HL-60 (cell line): Measurements from ENCODE around the gene SMPD1.
A peak's percentile ranks its signal among the peaks of the same experiment; 100 is the strongest.

ENCODE experiments used
- DNase-seq, 2 experiments: peaks; one replicate each; pipeline ENCODE4 v3.0.0-alpha.2; 2010 to 2020; ENCODE audit warnings: low read depth in 1 of 2, low spot score in 1 of 2
- H3K27ac ChIP-seq: fragments of 250-450 bp; sonication (Bioruptor Pico); replicated peaks from 2 replicates; pipeline ENCODE4 v1.5.1; 2020; ENCODE audit warnings: mild to moderate bottlenecking, moderate library complexity
- H3K27me3 ChIP-seq: fragments of 250-450 bp; sonication (Bioruptor Pico); 2 replicates; pipeline ENCODE4 v1.5.1; 2021; ENCODE audit warnings: mild to moderate bottlenecking, moderate library complexity; ENCODE audit not compliant: insufficient read depth, poor library complexity, severe bottlenecking
- H3K4me3 ChIP-seq: replicated peaks from 2 replicates; pipeline ENCODE4 v1.5.1; 2011; ENCODE audit warnings: mild to moderate bottlenecking, control low read depth, low read length; ENCODE audit not compliant: insufficient read depth
- CTCF ChIP-seq: IDR thresholded peaks from one replicate; pipeline ENCODE4 v1.5.1; 2011; ENCODE audit warnings: low read length, control low read depth, inconsistent platforms; ENCODE audit not compliant: insufficient read depth
- GABPA ChIP-seq: IDR thresholded peaks from 2 replicates; pipeline ENCODE4 v1.6.1; 2012; ENCODE audit warnings: low read depth
- POLR2AphosphoS5 ChIP-seq: IDR thresholded peaks from 2 replicates; pipeline ENCODE4 v1.6.1; 2012; ENCODE audit warnings: low read depth
- REST ChIP-seq: IDR thresholded peaks from 2 replicates; pipeline ENCODE4 v1.6.1; 2012; ENCODE audit warnings: low read depth; ENCODE audit not compliant: insufficient replicate concordance
- SPI1 ChIP-seq: IDR thresholded peaks from 2 replicates; pipeline ENCODE4 v1.6.1; 2012; ENCODE audit warnings: low read depth, mild to moderate bottlenecking, borderline replicate concordance

The SMPD1 gene

DNA sequence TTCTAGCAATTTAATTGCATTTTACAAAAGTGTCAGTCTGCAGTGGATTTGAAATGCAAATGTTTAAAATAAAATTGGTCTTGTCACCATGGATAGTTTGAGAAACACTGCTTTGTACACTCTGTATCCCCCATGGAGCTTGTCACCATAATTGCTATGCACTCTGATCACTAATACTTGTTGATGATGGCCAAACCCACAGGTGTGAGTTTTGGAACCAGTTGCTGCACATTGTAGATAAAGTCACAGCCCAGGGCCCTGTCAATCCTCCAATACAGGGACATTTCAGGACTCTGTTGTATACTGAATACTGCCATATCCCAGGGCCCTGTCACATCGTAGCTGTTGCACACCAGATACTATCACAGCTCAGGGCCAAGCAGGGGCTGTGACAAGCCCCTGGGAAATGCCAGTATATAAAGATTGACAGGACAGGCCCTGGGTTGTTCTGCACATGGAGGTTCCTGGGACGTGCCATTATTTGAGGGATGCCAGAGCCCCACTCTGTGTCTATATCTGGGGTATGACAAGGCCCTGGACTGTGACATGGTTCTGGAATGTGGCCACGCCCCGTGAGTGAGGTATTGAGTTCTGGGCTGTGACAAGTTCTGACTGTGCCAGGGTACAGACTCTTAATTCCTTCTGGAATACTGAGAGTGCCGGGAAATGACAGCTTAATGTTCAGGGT, 27.9 kb upstream of the SMPD1 start:
- DNase-seq = no peak
- H3K27me3 ChIP-seq = no peaks in the 10 kb centered on the region
- TF ChIP-seq REST (no peak), POLR2AphosphoS5 (no peak), CTCF (no peak), SPI1 (no peak), GABPA (no peak)
- H3K27ac ChIP-seq = no peak overlapping the region
- no peak overlapping the region for H3K4me3 ChIP-seq

DNA sequence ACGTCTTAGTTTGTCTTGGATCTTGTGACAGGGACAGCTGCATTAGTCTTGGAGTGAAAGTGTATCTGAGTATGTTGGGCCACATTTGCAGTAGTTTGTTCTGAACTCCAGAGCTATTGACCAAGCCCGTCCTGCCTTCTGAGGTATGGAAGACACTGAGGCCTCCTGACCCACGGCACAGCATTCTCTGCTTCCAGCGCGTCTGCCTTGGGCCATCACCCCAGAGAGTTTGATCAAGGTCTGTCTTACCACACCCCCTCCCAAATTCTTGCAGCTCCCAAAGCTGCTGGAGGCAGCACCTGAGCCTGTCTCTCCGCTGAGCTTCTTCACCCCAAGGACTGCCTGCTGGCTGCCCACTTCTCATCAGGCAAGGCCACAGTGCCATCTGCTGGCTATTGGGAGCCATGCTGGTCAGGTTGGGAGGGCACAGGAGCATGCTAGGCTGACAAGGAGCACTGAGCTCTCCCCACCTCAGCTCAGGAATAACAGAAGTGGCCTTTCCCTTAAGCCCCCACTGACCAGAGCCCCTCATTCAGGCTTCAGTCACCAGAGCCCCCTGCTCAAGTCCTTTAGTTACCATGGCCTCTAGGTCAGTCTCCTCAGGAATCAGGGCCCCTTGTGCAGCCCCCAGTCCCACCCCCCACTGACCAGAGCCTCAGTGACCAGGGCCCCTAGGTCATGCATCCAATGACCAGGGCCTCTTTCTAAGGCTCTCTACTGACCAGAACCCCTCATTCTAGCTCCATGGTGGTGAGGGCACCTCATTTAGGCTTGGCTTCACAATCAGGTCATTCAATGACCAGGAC, 27.2 kb upstream of the SMPD1 start:
- Histone ChIP-seq H3K4me3 (no peak overlapping the region), H3K27me3 (no peaks in the 10 kb centered on the region), H3K27ac (no peak overlapping the region)
- no peak for TF ChIP-seq GABPA
- no peak for TF ChIP-seq POLR2AphosphoS5
- peak; percentile 95 for TF ChIP-seq CTCF
- no peak for TF ChIP-seq SPI1
- no peak for TF ChIP-seq REST
- DNase-seq = peak; percentile 26 to 76

DNA sequence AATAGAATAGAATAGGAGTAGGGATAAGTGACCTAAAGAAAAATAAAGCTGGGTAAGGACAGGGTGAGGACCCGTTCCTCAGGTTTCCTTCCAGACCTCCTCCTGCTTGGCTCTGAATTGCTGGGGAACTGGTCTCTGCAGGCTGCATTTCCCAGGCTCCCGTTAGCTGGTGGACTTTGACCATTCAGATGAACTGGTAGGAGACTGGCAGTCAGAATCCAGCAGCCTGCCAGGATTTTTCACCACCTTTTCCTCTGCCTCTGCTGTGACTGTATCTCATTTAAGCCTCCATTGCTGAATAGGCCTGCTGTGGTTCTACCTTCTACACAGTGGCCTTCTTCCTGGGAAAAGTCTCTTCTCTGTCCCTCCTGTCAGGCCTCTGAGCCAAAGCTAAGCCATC, 24.6 kb upstream of the SMPD1 start:
- H3K27me3 ChIP-seq = no peaks in the 10 kb centered on the region
- DNase-seq = no peak
- TF ChIP-seq POLR2AphosphoS5 (no peak), CTCF (no peak), REST (no peak), SPI1 (no peak), GABPA (no peak)
- H3K4me3 ChIP-seq = no peak overlapping the region
- no peak overlapping the region for H3K27ac ChIP-seq
